Right lobe of liver (tissue), 4 donors: ENCODE results near the gene ANKRD11.

ENCODE experiments used
- CTCF ChIP-seq, 4 donors: fragments of 200-600 bp in 3 of 4; fragments of 450-650 bp in 1 of 4; IDR thresholded peaks; one replicate each; pipeline versions ENCODE4 v1.5.1 to v1.8.0; 2016 to 2022; ENCODE audit warnings: antibody characterized with exemption in 4 of 4, mild to moderate bottlenecking in 2 of 4
- POLR2A ChIP-seq: fragments of 450-650 bp; IDR thresholded peaks from one replicate; pipeline ENCODE4 v1.6.1; 2017; ENCODE audit warnings: antibody characterized with exemption, mild to moderate bottlenecking
- donor health status: DM: no; HTN: no; CAD: no.
- donor health status: DM: no; HTN: no; CAD: no.
- donor health status: DM: no; HTN: yes; CAD: no.

- TF ChIP-seq CTCF (IDR thresholded peaks at IDR 0.05) (no peak), POLR2A (no peak)
These were observed 6.3 kb downstream of the ANKRD11 start for GRCh38 chr16:89484041-89484501.
